ENCODE measurements around the gene PLXDC2. TPM values are rescaled to one million over a fixed set of nuclear protein-coding genes. Genes with fewer than 3 reads are reported as not detected.

PLXDC2 gene
- total and polyA plus RNA-seq, 2 experiments from 2014 or later: 13.5 to 19.4 TPM

- H3K4me1 Mint-ChIP-seq: peaks cover 15% of the 10 kb centered on the region
- TF ChIP-seq ZNF462 (CRISPR knock-in tag; IDR thresholded peaks at IDR 0.05): no peak
- TF ChIP-seq CREB1 (CRISPR knock-in tag; IDR thresholded peaks at IDR 0.05; ENCODE audit: low read depth): no peak
- no peak for TF ChIP-seq NANOG (IDR thresholded peaks at IDR 0.05; ENCODE audit: borderline replicate concordance)
- no peak for TF ChIP-seq EZH2phosphoT487 (IDR thresholded peaks at IDR 0.05; ENCODE audit: unreplicated experiment)
- no peak for TF ChIP-seq POLR2AphosphoS5 (IDR thresholded peaks at IDR 0.05; ENCODE audit: low read depth)
- no peak for TF ChIP-seq ETS1 (IDR thresholded peaks at IDR 0.05)
- no peak for TF ChIP-seq CTCF (conservative IDR thresholded peaks at IDR 0.05; ENCODE audit: low read depth in 2 of 2)
- TF ChIP-seq JUNB (IDR thresholded peaks at IDR 0.05; ENCODE audit: unreplicated experiment): no peak
- TF ChIP-seq STAT1 (IDR thresholded peaks at IDR 0.05; ENCODE audit: unreplicated experiment): no peak
- no peak for TF ChIP-seq EZH2 (IDR thresholded peaks at IDR 0.05; ENCODE audit: low read depth, unreplicated experiment)
- TF ChIP-seq REST (IDR thresholded peaks at IDR 0.05; ENCODE audit: unreplicated experiment): no peak
- TF ChIP-seq ZNF331 (CRISPR knock-in tag; IDR thresholded peaks at IDR 0.05; ENCODE audit: low read depth): no peak
- no peak for TF ChIP-seq ZNF114 (CRISPR knock-in tag; IDR thresholded peaks at IDR 0.05)
- no peaks in the 10 kb centered on the region for H3F3A ChIP-seq (replicated peaks; ENCODE audit: low read depth)
- DNase-seq (ENCODE audit: low spot score) (no peak), ATAC-seq (no peak)
- peaks cover 2% of the 10 kb centered on the region for H3K9me2 ChIP-seq (ENCODE audit: insufficient read depth)
- H3K36me3 Mint-ChIP-seq (ENCODE audit: low read depth): peaks cover 17% of the 10 kb centered on the region; the same call in 2 of the 3 replicates
- H4K20me1 ChIP-seq (replicated peaks; ENCODE audit: insufficient read depth): no peaks in the 10 kb centered on the region
- H3K9me3 Mint-ChIP-seq: no peaks in the 10 kb centered on the region; the same call in 2 of the 3 replicates
- peaks cover 9% of the 10 kb centered on the region for H3K27me3 Mint-ChIP-seq (ENCODE audit: insufficient read depth, low read depth, poor library complexity)
- H3K4me2 ChIP-seq: no peak overlapping the region
- H3K4me3 Mint-ChIP-seq: no peak overlapping the region
- no peak overlapping the region for H3K4me3 ChIP-seq
- no peak overlapping the region for H3K27ac ChIP-seq (ENCODE audit: low read depth)
- H3K27me3 ChIP-seq (ENCODE audit: insufficient read depth): no peaks in the 10 kb centered on the region
- no peaks in the 10 kb centered on the region for H3K4me1 ChIP-seq (ENCODE audit: insufficient read depth)
- H3K27ac Mint-ChIP-seq: no peak overlapping the region
- H2AFZ ChIP-seq: no peak overlapping the region
- H3K79me2 ChIP-seq (replicated peaks; ENCODE audit: insufficient read depth): no peaks in the 10 kb centered on the region
- no peaks in the 10 kb centered on the region for H3K36me3 ChIP-seq (ENCODE audit: insufficient read depth)
Observed at GRCh38 chr10:20232079-20232705, 416.0 kb downstream of the PLXDC2 start.
